HUDEP-2 (cell line): ENCODE results near the gene CDC45.

ENCODE experiments used
- DNase-seq, 76 experiments: peaks; one replicate each; lab custom pipeline; 2025; ENCODE audit not compliant: unreplicated experiment in 76 of 76; lab: John Stamatoyannopoulos, UW

The CDC45 gene

GRCh38 chr22:19510919-19511341 is 31.2 kb downstream of the CDC45 start:
- no peak for DNase-seq

GRCh38 chr22:19513823-19514222 is 34.1 kb downstream of the CDC45 start:
- no peak for DNase-seq

- no peak for DNase-seq
These were observed 35.3 kb downstream of the CDC45 start for GRCh38 chr22:19514831-19515565.

GRCh38 chr22:19515654-19516377 is 36.1 kb downstream of the CDC45 start:
- DNase-seq, result no peak

- DNase-seq, result no peak
These were observed 36.9 kb downstream of the CDC45 start for GRCh38 chr22:19516378-19517170.

- DNase-seq, result no peak
These were observed 37.4 kb downstream of the CDC45 start for GRCh38 chr22:19517171-19517500.

GRCh38 chr22:19517919-19518611 is 38.3 kb downstream of the CDC45 start:
- no peak for DNase-seq

- no peak for DNase-seq
These were observed 38.9 kb downstream of the CDC45 start for GRCh38 chr22:19518635-19519034.

- DNase-seq, result no peak
These were observed 39.6 kb downstream of the CDC45 start for GRCh38 chr22:19519041-19519926.

- no peak for DNase-seq
These were observed 40.3 kb downstream of the CDC45 start for GRCh38 chr22:19520007-19520406.

- no peak for DNase-seq
These were observed 41.0 kb downstream of the CDC45 start for GRCh38 chr22:19520566-19521305.

GRCh38 chr22:19522190-19522880 is 42.6 kb downstream of the CDC45 start:
- DNase-seq, result peak in 3 of 76 experiments; percentile 3 to 9 (median 7)

- no peak for DNase-seq
These were observed 43.1 kb downstream of the CDC45 start for GRCh38 chr22:19522881-19523239.

- DNase-seq, result peak in 4 of 76 experiments; percentile 15 to 24 (median 20)
These were observed 43.8 kb downstream of the CDC45 start for GRCh38 chr22:19523240-19524169.

- no peak for DNase-seq
These were observed 44.7 kb downstream of the CDC45 start, which contains the start of gene CLDN5 for GRCh38 chr22:19524170-19525115. TSS of gene CLDN5 (minus strand) at chr22:19524410. CDS start at chr22:19524255, 155 bp downstream.

- no peak for DNase-seq
These were observed 45.5 kb downstream of the CDC45 start for GRCh38 chr22:19525116-19525660.
